ENCODE results near the gene ZBTB47. TPM values are rescaled to one million over a fixed set of nuclear protein-coding genes. Genes with fewer than 3 reads are reported as not detected.
A peak's percentile ranks its signal among the peaks of the same experiment; 100 is the strongest.

The ZBTB47 gene
- total RNA-seq, 1 donor from 2014 or later: 19.6 TPM

DNA sequence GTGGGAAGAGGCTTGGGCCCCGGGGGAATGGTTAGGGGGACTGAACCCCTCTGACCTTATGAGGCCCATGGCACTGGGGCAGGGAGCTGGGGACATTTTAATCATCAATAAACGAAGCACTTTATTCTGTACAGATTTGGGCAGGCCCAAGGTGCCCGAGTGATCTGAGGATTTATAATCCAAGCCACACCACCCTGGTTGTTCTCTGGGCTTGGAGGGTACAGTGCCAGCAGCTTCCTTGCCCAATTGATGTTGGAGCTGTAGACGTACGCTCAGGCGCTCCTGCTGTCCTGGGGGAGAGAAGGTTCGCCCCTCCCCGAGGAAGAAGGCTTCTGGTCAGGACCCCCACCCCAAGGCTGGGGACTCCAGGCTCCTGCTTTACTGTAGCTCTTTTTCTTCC is 12.5 kb downstream of the ZBTB47 start:
- no peak for DNase-seq

DNA sequence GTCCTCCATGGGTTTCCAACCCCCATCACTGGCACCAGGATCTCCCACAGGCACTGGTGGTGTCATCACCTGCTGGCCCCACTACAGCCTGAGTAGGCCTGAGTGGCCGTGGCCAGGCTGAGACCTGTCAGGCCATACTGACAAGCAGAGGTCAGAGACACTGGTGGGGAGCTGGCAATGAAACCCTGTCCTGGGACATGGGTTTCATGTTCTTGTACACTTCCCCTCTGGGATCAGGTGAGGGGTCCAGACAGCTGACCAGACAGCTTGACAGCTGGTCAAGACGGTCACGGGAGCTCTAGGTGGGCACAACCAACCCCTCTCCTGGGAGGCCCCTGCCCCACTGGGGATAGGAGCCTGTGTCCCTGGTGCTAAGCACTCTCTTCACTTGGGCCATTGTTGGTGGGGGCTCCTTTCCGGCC is 13.1 kb downstream of the ZBTB47 start:
- no peak for DNase-seq

DNA sequence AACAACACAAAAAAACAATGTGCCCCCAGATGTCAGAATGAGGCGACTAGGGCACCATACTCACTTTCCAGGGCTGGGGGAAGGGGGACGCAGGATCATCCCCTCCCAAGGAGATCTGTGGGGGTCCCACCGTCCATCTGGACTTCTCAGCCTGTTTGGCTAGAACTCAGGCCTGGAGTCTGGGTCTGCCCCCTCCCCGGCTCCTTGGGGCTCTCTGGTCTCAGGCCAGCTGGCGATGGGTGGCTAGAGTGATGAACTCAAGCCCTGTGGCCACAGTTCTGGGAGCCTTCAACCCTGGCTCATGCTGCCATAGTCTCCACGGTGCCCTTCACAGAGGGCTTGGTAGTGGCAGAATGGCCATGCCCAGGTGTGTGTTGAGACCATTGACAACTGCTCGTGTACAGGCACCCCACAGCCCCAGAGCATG is 13.6 kb downstream of the ZBTB47 start:
- no peak for DNase-seq

DNA sequence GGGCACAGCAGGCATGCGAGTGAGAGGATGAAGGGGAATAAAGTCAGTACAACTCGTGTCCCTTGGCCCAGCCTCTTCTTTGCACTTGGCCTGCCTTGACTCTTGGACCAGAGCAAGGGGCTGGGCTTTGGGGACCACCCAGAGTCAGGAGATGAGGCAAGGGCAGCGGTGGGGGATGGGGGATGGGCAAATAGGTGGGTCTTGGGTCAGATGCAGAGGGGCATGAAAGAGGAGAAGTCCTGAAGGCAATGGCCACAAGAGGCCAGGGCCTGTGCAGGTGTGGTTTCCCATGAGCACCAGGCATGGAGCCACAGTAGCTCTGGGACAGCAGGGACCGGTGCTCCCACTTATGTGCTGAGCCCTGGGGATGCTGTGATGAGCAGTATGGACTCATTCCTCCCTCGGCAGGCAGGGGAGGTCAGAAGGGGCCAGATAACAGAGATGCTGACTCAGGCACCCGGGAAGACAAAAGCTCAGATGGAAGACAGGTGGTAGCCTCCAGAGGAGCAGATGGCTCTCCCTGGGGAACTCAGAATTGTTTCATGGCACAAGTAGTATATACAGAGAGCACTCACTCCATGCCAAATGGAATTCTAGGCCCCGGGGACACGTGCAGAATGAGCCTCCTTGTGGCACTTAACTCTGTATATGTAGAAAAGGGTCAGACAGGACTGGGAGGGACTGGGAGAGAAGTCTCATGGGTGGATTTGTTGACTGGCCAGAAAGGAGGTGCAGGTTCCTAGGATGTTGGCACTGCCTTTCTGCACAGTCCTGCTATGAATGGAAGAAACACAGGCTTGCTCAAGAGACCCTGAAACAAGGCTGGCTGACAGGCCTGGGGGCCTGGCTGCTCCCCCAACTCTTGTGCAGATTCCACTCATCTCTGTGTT is 14.3 kb downstream of the ZBTB47 start:
- DNase-seq: no peak

DNA sequence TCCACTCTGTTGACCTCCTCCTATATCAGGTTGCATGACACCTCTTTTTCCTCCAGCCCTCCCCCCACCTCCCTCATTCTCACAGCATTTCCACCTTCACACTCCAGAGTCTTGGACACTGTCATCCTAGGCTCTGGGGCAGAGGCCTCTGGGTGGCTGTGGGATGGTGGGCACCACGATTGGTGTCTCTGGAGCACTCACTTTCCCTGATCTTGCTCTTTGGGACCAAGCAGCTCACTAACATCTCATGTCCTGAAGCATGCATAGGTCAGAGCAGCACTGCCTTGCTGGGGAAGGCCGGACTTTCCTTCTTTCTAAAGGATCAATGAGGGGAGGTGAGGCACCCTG is 14.9 kb downstream of the ZBTB47 start:
- DNase-seq: no peak

DNA sequence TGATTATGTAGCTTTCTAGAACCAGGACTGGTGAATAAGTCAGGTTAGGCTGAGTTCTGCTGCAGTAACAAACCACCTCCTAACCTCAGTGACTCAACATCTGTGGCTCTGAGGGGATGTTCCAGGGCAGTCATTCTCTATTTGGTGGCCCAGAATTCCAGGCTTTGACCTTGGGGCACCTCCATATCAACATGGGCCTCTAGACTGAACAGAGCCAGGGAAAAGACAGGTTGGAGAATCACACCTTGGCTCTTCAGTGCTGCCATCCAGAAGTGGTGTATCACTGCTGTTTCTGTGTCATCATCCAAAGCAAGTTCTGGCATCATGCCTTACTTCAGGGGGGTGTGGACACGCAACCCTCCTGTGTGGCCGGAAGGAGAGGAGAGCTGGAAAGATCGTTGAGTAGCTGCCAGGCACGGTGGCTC is 15.3 kb downstream of the ZBTB47 start:
- DNase-seq: no peak

DNA sequence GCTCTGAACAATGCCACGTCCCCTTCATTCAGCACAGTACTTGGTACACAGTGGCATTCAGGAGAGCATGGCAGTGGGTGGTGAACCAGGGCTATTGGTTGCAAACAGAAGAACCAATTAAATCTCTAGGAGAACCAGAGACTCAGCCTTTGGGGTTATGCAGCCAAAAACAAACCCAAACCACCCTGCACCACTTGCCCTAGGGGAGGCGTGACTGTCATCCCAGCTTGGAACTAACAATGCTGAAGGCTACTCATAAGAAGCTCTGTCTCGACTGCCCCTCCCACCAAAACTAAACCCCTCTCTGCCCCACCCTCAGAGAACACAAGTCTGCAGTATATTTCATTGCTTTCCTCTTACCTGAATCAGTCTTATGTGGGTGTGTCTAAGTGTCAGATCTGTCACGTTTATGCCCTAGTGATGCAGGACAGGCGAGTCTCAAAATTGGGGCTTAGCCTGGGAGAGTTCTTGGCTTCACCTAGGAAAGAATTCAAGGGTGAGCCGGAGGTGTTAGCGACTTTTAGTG is 16.6 kb downstream of the ZBTB47 start:
- no peak for DNase-seq

DNA sequence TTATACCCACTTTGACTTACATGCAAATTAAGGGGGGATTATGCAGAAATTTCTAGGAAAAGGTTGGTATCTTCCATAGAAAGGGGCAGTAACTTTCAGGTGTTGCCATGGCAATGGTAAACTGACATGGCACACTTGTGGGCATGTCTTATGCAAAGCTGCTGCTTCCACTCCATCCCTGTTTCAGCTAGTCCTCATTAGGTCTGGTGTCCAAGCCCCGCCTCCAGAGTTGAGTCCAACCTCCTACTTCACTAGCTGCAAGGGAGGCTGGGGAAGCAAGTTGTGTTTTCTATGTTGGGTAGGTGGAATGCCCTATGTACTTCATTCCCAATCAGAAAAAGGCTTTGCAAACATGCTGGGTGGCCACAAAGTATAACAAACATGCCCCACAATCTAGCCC is 17.2 kb downstream of the ZBTB47 start:
- DNase-seq: no peak

DNA sequence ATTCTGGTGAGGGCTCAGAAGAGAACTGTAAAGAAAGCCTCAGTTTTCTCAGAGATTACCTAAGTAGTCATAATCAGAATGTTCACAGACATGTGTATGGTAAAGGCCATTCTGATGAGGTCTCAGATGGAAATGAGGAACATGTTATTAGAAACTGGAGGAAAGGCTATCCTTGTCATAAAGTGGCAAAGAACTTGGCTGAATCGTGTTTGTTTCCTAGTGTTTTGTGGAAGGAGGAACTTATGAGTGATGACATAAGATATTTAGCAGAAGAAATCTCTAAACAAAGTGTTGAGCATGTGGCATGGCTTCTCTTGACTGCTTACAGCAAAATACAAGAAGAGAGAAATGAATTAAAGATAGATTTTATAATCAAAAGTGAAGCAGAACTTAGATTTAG is 19.0 kb downstream of the ZBTB47 start:
- DNase-seq: no peak

DNA sequence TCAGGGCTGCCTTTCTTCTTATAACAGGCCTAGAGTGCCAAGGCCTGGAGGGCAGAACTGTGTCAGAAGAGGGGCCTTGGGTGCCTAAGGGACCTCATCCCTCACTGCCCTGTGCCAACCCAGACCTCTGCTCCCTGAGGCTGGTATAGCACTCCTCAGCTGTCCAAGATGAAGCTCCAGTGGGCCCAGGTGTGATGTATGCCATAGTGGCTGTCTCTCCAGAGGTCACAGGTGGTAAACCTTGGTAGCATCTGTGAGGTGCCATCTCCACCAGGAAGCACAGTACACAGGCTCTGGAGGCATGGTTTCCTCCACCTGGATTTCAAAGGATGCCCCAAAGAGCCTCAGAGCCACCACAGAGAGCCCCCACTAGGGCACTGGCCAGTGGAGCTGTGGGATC is 19.6 kb downstream of the ZBTB47 start:
- DNase-seq: no peak

DNA sequence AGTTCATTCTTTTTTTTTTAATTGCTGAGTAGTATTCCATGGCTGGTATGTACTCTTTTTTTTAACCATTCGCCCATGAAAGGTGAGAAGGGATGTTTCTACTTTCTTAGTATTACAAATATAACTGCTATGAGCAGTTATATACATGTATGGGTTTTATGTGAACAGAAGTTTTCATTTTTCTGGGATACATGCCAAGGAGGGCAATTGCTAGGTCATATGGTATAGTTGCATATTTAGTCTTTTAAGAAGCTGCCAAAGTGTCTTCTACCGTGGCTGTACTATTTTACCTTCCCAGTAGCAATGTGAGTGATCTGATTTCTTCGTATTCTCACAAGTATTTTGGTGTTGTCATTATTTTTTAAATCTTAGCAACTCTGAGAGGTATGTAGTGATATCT is 20.6 kb downstream of the ZBTB47 start:
- DNase-seq: no peak

DNA sequence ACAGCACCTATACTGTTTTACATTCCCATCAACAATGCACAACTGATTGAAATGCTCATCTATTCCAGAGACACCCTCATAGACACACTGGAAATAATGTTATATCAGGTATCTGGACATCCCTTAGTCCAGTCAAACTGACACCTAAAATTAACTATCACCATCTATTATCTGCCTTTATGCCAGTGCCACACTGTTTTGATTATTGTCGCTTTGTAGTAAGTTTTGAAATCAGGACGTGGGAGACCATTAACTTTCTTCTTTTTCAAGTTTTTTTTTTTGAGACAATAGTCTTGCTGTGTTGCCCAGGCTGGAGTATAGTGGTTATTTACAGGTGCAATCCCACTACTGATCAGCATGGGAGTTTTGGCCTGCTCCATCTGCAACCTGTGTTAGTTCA is 22.4 kb downstream of the ZBTB47 start:
- DNase-seq: no peak

DNA sequence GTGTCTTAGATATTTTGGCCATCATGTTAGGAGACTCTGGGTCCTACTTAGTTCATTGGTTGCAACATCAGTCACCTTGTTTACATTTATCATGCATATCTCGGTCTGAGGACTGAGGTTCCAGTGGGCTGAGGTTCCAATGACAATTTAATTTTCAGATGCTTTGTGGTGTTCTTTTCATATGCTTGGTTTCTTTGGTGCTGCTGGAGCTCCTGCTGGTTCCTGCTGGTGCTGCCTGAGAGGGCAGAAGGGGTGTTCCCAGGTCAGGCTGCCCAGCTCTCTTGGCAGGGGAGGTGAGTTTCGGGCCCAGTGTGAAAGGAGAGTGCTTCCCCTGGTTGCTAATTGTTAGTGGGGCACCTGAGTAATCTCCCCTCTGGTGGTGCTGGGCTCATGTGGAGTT is 24.9 kb downstream of the ZBTB47 start:
- no peak for DNase-seq

DNA sequence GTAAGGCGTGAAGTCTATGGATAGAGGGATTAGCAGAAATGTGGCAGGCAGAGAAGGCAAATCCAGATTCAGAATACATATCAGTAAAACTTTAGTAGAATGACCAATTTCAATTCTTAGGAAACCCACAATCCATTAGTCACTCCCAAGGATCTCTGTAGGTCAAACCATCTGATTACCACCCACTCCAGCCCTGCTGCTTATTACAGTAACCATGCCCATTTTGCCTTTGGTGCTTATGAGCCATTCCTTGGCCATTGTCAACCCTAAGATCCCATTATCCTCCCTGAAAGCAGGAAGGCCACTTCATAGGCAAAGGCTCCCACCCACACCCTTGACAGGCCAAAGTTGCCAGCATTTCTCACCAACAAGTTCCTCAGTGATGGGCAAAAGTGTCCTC is 26.8 kb downstream of the ZBTB47 start:
- no peak for DNase-seq

DNA sequence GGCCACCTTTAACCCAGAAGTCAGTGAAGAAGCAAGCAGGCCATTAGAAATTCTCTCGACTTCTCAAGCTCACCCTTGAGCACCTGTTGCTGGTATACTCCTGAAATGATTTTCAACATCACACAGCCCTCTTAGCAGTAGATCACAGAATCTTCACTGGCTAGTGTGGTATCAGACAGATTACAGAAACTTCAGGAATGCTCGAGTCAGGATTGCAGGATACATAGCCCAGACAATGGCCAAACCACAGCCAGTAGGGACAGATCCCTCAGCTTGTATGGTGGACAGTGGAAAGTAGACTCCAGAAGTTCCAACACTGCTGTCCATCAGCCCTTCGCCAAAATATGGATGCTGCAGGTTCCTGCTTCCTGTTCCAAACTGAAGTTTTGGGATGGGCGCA is 27.3 kb downstream of the ZBTB47 start:
- DNase-seq: no peak

DNA sequence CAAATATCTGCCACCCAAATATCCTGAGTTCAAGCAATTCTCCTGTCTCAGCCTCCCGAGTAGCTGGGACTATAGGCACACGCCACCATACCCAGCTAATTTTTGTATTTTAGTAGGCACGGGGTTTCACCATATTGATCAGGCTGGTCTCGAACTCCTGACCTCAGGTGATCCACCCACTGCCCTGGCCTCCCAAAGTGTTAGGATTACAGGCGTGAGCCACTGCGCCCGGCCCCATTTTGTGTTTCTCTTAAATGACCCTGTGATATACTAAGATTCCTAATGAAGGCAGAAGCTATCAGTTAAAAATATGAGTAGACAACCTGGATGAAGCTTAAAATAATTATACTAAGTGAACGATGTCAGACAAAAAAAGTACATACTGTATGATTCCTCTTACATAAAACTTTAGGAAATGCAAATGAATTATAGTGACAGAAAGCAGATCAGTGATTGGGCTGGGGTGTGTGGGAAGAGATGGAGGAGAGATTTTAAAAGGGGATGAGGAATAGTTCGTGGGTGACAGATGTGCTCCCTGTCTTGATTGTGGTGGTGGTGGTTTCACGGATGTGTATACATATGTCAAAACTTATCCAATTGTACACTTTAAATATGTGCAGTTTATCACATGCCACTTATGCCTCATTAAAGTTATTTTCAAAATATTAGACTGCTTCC is 28.0 kb downstream of the ZBTB47 start:
- DNase-seq: no peak

DNA sequence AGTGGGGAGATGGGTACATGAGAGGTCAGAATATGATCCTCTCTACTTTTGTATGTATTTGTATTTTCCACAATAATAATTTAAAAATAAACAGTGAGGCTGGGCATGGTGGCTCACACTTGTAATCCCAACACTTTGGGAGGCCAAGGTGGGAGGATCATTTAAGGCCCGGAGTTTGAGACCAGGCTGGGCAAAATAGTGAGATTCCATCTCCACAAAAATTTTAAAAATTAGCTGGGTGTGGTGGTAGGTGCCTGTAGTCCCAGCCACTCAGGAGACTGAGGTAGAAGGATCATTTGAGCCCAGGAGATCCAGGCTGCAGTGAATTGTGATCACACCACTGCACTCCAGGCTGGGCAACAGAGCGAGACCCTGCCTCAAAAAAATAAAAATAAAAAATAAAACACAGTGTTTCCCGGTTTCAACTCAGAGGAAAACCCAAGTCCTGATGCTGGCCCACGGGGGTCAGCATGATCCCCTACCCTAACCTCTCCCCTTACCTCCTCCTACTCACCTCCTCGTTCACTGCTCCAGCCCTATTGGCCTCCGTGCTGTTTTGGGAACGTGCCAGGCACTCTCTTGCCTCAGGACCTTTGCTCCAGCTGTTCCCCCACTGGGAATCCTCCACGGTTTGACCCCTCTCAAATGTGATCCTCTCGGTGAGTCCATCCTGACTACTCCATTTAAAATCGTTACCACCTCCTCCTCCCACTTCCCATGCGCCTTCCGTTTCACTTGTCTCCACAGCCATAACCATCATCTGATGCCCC is 29.0 kb downstream of the ZBTB47 start:
- no peak for DNase-seq

DNA sequence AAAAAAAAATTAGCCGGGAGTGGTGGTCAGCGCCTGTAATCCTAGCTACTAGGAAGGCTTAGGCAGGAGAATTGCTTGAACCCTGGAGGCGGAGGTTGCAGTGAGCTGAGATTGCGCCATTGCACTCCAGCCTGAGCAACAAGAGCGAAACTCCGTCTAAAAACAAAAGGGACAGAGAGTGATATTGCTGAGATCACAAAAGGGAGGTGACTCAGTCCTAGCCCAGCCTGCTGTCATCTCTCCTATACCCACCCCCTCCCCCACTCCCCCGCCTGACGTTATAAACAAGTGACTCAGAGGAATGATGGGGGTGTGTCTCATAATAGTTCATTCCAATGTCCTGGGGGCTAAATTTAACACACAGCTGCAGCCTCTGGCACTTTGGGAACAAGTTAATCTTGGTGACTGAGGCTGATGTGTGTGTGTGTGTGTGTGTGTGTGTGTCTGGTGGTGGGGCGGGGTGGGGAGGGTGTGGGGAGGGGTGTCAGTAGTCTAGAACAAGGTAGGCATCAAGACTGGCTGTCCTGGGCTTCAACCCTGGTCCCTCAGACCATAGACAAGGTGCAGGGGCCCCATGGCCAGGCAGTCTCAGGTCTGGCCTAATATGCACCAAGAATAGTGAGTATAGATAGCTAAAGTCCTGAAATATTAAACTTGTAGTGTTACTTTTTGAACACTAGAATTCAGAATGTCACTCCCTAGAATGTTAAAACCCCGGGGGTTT is 30.5 kb downstream of the ZBTB47 start:
- peak; percentile 79 for DNase-seq

DNA sequence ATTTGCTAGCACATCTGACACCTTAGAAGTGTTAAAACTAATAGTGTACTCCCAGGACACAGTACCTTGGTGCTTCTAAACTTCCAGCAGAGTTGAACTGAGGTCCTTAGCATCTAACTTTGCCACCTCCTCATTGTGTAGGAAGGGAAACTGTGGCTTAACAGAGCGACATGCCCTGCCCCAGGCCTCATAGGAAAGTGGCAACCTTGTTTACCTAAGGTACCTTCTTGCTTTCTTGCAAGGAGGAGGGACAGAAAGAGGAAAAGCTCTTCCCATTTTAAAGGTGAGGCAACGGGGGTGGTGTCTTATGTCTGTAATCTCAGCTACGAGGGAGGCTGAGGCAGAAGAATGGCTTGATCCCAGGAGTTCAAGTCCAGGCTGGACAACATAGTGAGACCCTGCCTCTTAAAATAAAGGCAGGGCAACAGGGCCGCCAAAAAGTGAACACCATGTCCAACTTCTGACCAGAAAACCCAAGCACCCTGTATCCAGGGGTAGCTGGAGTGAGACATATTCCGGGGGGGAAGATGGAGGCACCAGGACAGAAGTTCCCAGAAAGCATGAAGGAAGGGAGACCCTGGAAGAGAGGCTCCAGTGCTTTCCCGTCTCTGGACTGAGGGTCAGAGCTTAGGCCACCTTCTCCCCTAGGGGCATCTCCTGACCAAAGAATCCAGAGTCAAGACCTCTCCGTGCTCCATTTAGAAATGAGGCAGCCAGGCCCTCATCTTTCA is 31.3 kb downstream of the ZBTB47 start:
- no peak for DNase-seq

DNA sequence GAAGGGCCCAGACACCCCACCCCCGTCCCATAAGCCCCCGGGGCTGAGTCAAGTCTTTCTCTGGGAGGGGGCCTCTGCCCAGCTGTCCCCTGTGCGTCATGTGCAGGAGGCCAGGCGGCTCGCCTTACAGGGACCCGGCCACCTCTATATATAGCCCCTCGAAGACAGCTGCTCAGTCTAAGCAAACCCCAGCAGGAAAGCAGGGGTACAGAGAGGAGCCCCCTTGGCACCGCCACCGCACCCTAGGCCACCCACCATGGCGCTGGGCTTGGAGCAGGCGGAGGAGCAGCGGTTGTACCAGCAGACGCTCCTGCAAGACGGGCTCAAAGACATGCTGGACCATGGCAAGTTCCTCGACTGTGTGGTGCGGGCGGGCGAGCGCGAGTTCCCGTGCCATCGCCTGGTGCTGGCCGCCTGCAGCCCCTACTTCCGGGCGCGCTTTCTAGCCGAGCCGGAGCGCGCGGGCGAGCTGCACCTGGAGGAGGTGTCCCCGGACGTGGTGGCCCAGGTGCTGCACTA is 31.9 kb downstream of the ZBTB47 start, which contains the start of gene KLHL40:
Gene KLHL40 (plus strand): TSS at position 175 of the 519 bp plus-strand sequence. CDS start 82 bp downstream, at position 257.
- no peak for DNase-seq

All from dermis blood vessel endothelial cell (primary cell).